Kidney (tissue), 14 donors: ENCODE data around the gene FGGY. TPM values are rescaled to one million over a fixed set of nuclear protein-coding genes. Genes with fewer than 3 reads are reported as not detected.

Source experiments
- DNase-seq, 5 donors: peaks; one replicate each; pipeline ENCODE4 v3.0.0-alpha.2; 2013 to 2020
- FAIRE-seq: peaks from 2 replicates; lab custom pipeline; 2012; peaks lifted over from hg19 to GRCh38; lab: Jason Lieb, UNC
- H3K27ac ChIP-seq, 2 donors: one replicate each; pipeline ENCODE4 v1.7.0; 2013; ENCODE audit warnings: low read depth in 2 of 2, low read length in 2 of 2, inconsistent platforms in 1 of 2
- H3K27me3 ChIP-seq: one replicate; pipeline ENCODE4 v1.7.1; 2013; ENCODE audit warnings: low read length, inconsistent platforms; ENCODE audit not compliant: control insufficient read depth, insufficient read depth
- H3K36me3 ChIP-seq, 3 donors: one replicate each; pipeline versions ENCODE4 v1.7.0 to v1.7.1; 2013; ENCODE audit warnings: low read length in 3 of 3, control low read depth in 1 of 3, inconsistent platforms in 1 of 3; ENCODE audit not compliant: insufficient read depth in 3 of 3, control insufficient read depth in 2 of 3
- H3K4me1 ChIP-seq, 3 donors: one replicate each; pipeline versions ENCODE4 v1.7.0 to v1.7.1; 2013; ENCODE audit warnings: low read length in 3 of 3, inconsistent platforms in 1 of 3, low read depth in 1 of 3; ENCODE audit not compliant: control insufficient read depth in 2 of 3, insufficient read depth in 2 of 3
- H3K4me3 ChIP-seq, 3 donors: one replicate each; pipeline versions ENCODE4 v1.7.0 to v1.8.1; 2013; ENCODE audit warnings: low read length in 3 of 3, control low read depth in 1 of 3, inconsistent platforms in 1 of 3
- H3K9ac ChIP-seq, 3 donors: one replicate each; pipeline versions ENCODE4 v1.7.0 to v1.7.1; 2013; ENCODE audit warnings: low read length in 3 of 3, control low read depth in 1 of 3, inconsistent platforms in 1 of 3
- H3K9me3 ChIP-seq, 3 donors: one replicate each; pipeline versions ENCODE4 v1.7.0 to v1.7.1; 2013; ENCODE audit warnings: low read length in 3 of 3, control low read depth in 1 of 3, inconsistent platforms in 1 of 3; ENCODE audit not compliant: control insufficient read depth in 2 of 3, insufficient read depth in 1 of 3
- CTCF ChIP-seq: IDR thresholded peaks from 3 replicates; pipeline ENCODE4 v1.5.1; 2012; ENCODE audit warnings: mild to moderate bottlenecking, moderate library complexity, borderline replicate concordance; ENCODE audit not compliant: insufficient read depth; ENCODE audit errors: extremely low read depth
- intact Hi-C: fragments of 100-400 bp; cut with DNase I; formaldehyde crosslinking; loops from one replicate; pipeline ENCODE4 v1.11.1; 2022
- polyA plus RNA-seq: library from polyadenylated mRNA; stranded (reverse); fragments of 350-450 nt; fragmentation: Illumina TruSeq; extraction: RNeasy Lipid Tissue Mini Kit (QIAGEN cat#74804); gene quantifications from one replicate; pipeline ENCODE4 v1.2.3, GENCODE V29; 2014; ENCODE audit warnings: low read depth, low replicate concordance; ENCODE audit not compliant: insufficient read depth
- total RNA-seq: library from RNA; stranded (reverse); fragmentation: NEBNext Ultra II Directional; extraction: Animal tissue kit (Norgen Biotek cat#: 25700); gene quantifications from one replicate; pipeline ENCODE4 v1.2.1, GENCODE V29; 2021
- donor health status: control.
- donor health status: control.
- donor health status: control.
- donor health status: control.
- donor health status: control.
- donor health status: DM: yes; HTN: yes; CAD: no.
- donor health status: Normal renal cell carcinoma (clear cell type).

The FGGY gene
- total and polyA plus RNA-seq, 2 donors from 2014 or later: 11.2 to 31.0 TPM

- Histone ChIP-seq H3K27ac (no peak overlapping the region), H3K9me3 (no peaks in the 10 kb centered on the region), H3K27me3 (no peaks in the 10 kb centered on the region), H3K9ac (no peak overlapping the region), H3K4me1 (no peaks in the 10 kb centered on the region), H3K4me3 (no peak overlapping the region), H3K36me3 (no peaks in the 10 kb centered on the region)
- TF ChIP-seq CTCF: no peak
- FAIRE-seq (no peak), DNase-seq (no peak)
- intact Hi-C loops: no loop called here
Measured at GRCh38 chr1:59383963-59384362, 87.1 kb downstream of the FGGY start.

GRCh38 chr1:59384443-59384842 lies 87.5 kb downstream of the FGGY start:
- Histone ChIP-seq H3K4me3 (no peak overlapping the region), H3K4me1 (no peaks in the 10 kb centered on the region), H3K27ac (no peak overlapping the region), H3K9ac (no peak overlapping the region), H3K36me3 (no peaks in the 10 kb centered on the region), H3K9me3 (no peaks in the 10 kb centered on the region), H3K27me3 (no peaks in the 10 kb centered on the region)
- TF ChIP-seq CTCF: no peak
- FAIRE-seq (no peak), DNase-seq (no peak)
- intact Hi-C loops: no loop called here

DNA sequence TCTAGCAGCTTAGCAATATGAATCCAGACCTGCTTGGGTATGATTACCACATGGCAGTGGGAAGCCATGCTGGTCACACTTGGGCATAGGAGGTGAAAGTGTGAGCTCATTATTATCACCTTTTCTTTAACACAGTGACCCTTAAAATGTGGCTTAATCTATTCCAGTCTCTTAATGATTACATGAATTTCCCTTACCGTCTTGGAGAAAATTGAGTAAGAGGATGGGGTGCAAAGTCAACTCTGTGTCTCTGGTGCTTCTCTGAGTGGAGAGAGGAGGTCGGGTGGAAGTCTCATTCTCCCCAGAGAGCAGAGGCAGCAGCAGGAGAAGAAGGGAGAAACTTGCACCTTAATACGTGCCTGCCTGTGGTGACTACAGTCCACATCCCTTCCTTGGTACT lies 91.3 kb downstream of the FGGY start:
- DNase-seq (no peak), FAIRE-seq (no peak)
- intact Hi-C loops: no loop called here
- Histone ChIP-seq H3K9me3 (no peaks in the 10 kb centered on the region), H3K27me3 (no peaks in the 10 kb centered on the region), H3K4me1 (peaks cover 4 to 6% (median 5%) of the 10 kb centered on the region in 3 donors), H3K36me3 (no peaks in the 10 kb centered on the region), H3K9ac (no peak overlapping the region), H3K4me3 (no peak overlapping the region), H3K27ac (no peak overlapping the region)
- no peak for TF ChIP-seq CTCF

DNA sequence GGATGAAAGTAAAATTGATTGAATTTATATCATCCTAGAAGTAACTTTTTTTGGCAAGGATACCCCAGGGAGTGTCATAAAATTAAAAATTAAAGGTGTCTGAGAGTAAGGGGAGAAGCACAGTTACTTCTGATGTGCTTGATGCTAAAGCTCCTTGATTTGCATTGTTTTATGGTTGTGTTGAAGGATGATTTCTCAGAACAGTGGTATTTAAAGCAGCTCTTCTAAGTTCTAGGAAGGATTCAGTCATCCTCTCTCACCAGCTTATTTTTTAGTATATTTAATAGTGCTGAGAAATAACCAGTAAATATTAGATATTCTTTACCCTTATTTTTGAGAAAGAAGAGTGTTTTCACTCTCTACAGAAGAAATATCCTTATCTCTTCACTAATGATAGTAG lies 93.0 kb downstream of the FGGY start:
- FAIRE-seq: no peak
- no peak overlapping the region for H3K27ac ChIP-seq
- no peak overlapping the region for H3K9ac ChIP-seq
- intact Hi-C loops: no loop called here
- peaks cover 4 to 18% (median 15%) of the 10 kb centered on the region in 3 donors for H3K4me1 ChIP-seq
- no peak overlapping the region for H3K4me3 ChIP-seq
- no peak for DNase-seq
- H3K36me3 ChIP-seq: no peaks in the 10 kb centered on the region
- H3K27me3 ChIP-seq: no peaks in the 10 kb centered on the region
- TF ChIP-seq CTCF: no peak
- H3K9me3 ChIP-seq: no peaks in the 10 kb centered on the region
